Measurements from ENCODE around the gene DPP6. TPM values are rescaled to one million over a fixed set of nuclear protein-coding genes. Genes with fewer than 3 reads are reported as not detected.

DPP6 gene
- polyA plus RNA-seq, 1 of the 3 experiments (the other 2 are of a cell fraction), result not detected

DNA sequence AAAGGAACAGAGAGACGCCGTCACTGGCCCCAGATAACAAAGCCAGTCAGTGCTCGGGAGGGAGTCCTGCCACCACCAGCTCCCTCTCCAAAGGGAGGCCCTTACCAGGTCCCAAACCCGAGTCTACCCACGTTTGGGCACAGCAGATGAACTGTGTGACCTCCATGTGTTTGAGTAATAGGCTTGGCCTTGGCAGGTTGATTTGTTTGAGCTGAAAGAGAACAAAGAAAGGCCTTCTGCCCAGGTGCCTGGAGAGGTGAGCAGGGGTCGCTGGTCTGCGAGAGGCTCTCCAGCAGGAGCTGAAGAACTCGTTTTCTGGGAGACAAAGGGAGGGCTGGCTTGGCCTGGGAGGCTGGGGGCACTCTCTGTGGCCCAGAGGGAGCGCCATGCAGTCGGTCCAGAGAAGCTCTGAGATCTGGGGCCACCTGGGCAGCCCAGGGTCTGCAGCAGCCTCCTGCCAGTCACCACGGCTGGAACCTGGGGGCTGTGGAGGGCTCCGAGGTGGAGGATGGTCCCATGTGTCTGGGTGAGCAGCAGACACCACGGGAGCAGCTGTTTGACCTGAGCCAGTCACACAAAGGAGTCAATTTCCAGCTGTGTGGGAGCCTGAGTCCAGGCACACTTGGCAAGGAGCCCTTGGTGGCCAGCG is 851.0 kb downstream of the DPP6 start:
- H3K9me2 ChIP-seq, result no peaks in the 10 kb centered on the region
- POLR2A ChIA-PET, result no interaction called here
- no peaks in the 10 kb centered on the region for H3K79me2 ChIP-seq (ENCODE audit: insufficient read depth)
- H3F3A ChIP-seq (replicated peaks; ENCODE audit: insufficient read depth), result no peaks in the 10 kb centered on the region
- no peak overlapping the region for H3K27ac ChIP-seq (ENCODE audit: low read depth in 2 of 2, low read length in 1 of 2)
- WGBS (ENCODE audit: low lambda C conversion rate), result 24% methylated on average over 10 of the region's 14 CpGs
- no peaks in the 10 kb centered on the region for H3K27me3 ChIP-seq (ENCODE audit: insufficient read depth)
- peak; percentile 16 for DNase-seq
- CTCF ChIA-PET, result interaction anchor here (0.5 to 13.0 kb wide), 5 partner anchors 10 to 544 kb away, joined by 3 to 126 read pairs (median 10); no protein-coding TSS in a partner anchor
- H3K4me3 ChIP-seq (ENCODE audit: low read depth in 2 of 2, low read length in 1 of 2), result no peak overlapping the region
- H3K4me2 ChIP-seq, result no peak overlapping the region
- H3K9me3 ChIP-seq, result no peaks in the 10 kb centered on the region
- H2AFZ ChIP-seq (ENCODE audit: low read depth), result no peak overlapping the region
- H3K4me1 ChIP-seq (ENCODE audit: control insufficient read depth in 1 of 2, insufficient read depth in 2 of 2, low read depth in 1 of 2, low read length in 1 of 2), result no peaks in the 10 kb centered on the region
- no peaks in the 10 kb centered on the region for H3K36me3 ChIP-seq (replicated peaks in 1 of 2; ENCODE audit: control insufficient read depth in 1 of 2, insufficient read depth in 2 of 2, low read length in 1 of 2)
- no peaks in the 10 kb centered on the region for H4K20me1 ChIP-seq (ENCODE audit: insufficient read depth)
- H3K9ac ChIP-seq, result no peak overlapping the region
- TF ChIP-seq YY1 (IDR thresholded peaks at IDR 0.05; ENCODE audit: low read depth), result no peak

DNA sequence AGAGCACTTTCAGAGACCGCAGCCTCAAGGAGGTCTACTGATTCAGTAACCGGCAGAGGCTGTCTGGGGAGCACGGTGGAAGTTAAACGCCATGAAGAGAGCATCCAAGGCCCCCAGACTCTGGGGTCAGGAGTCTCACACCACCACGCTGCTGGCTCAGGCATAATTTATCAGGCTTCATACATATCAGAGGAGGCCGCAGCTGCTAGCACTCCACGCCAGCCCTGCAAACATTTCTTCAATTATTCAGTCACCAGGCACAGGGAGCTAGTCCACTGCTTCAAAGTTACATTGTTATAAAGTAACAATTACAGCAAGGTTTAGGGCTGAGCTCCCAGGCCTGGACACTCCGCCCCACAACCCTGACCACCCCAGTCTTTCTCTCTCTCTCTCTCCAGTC is 852.9 kb downstream of the DPP6 start:
- H3K27ac ChIP-seq (ENCODE audit: low read depth in 2 of 2, low read length in 1 of 2), result no peak overlapping the region
- H3K27me3 ChIP-seq (ENCODE audit: insufficient read depth), result no peaks in the 10 kb centered on the region
- TF ChIP-seq NFIC (IDR thresholded peaks at IDR 0.05; ENCODE audit: borderline replicate concordance), result no peak
- no peak for TF ChIP-seq ELF1 (IDR thresholded peaks at IDR 0.05)
- POLR2A ChIA-PET, result no interaction called here
- H3K4me2 ChIP-seq, result no peak overlapping the region
- H3K9me3 ChIP-seq, result no peaks in the 10 kb centered on the region
- H3K9me2 ChIP-seq, result no peaks in the 10 kb centered on the region
- 60% methylated on average over 5 of the region's 8 CpGs for WGBS (ENCODE audit: low lambda C conversion rate)
- no peaks in the 10 kb centered on the region for H3K36me3 ChIP-seq (replicated peaks in 1 of 2; ENCODE audit: control insufficient read depth in 1 of 2, insufficient read depth in 2 of 2, low read length in 1 of 2)
- CTCF ChIA-PET, result interaction anchor here (2.3 to 3.5 kb wide), 4 partner anchors 10 to 440 kb away, joined by 8 to 17 read pairs (median 12); no protein-coding TSS in a partner anchor
- H3K9ac ChIP-seq, result no peak overlapping the region
- H3K4me1 ChIP-seq (ENCODE audit: control insufficient read depth in 1 of 2, insufficient read depth in 2 of 2, low read depth in 1 of 2, low read length in 1 of 2), result no peaks in the 10 kb centered on the region
- H4K20me1 ChIP-seq (ENCODE audit: insufficient read depth), result no peaks in the 10 kb centered on the region
- H3K79me2 ChIP-seq (ENCODE audit: insufficient read depth), result no peaks in the 10 kb centered on the region
- H3K4me3 ChIP-seq (ENCODE audit: low read depth in 2 of 2, low read length in 1 of 2), result no peak overlapping the region
- no peak for DNase-seq
- H2AFZ ChIP-seq (ENCODE audit: low read depth), result no peak overlapping the region
- H3F3A ChIP-seq (replicated peaks; ENCODE audit: insufficient read depth), result no peaks in the 10 kb centered on the region

DNA sequence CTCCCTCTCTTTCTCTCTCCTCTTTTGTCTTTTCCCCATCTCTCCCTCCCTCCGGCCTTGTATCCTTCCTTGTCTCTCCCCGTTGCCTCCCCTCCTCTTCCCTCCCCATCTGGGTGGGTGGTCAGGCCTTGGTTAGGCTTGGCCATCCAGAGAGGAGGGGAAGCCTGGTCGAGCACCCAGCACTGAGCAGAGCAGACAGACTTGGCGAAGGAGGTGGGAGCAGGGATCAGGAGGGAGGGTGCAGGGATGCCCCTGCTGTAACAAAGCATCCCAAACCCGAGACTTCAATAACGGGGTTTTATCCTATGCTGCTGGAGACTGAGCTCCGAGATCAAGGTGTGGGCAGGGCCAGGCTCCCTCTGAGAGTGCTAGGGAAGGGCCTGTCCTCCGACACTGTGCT is 853.4 kb downstream of the DPP6 start:
- H3F3A ChIP-seq (replicated peaks; ENCODE audit: insufficient read depth), result no peaks in the 10 kb centered on the region
- H3K27ac ChIP-seq (ENCODE audit: low read depth in 2 of 2, low read length in 1 of 2), result no peak overlapping the region
- H4K20me1 ChIP-seq (ENCODE audit: insufficient read depth), result no peaks in the 10 kb centered on the region
- H3K79me2 ChIP-seq (ENCODE audit: insufficient read depth), result no peaks in the 10 kb centered on the region
- no peaks in the 10 kb centered on the region for H3K36me3 ChIP-seq (replicated peaks in 1 of 2; ENCODE audit: control insufficient read depth in 1 of 2, insufficient read depth in 2 of 2, low read length in 1 of 2)
- H3K9ac ChIP-seq, result no peak overlapping the region
- TF ChIP-seq SMC3 (IDR thresholded peaks at IDR 0.05; ENCODE audit: low read depth, low read length) (no peak), JUND (IDR thresholded peaks at IDR 0.05) (no peak)
- H3K4me3 ChIP-seq (ENCODE audit: low read depth in 2 of 2, low read length in 1 of 2), result no peak overlapping the region
- H3K4me1 ChIP-seq (ENCODE audit: control insufficient read depth in 1 of 2, insufficient read depth in 2 of 2, low read depth in 1 of 2, low read length in 1 of 2), result no peaks in the 10 kb centered on the region
- H2AFZ ChIP-seq (ENCODE audit: low read depth), result no peak overlapping the region
- no peak overlapping the region for H3K4me2 ChIP-seq
- ChIA-PET POLR2A (no interaction called here), CTCF (interaction anchor here (2.3 to 3.5 kb wide), 3 partner anchors 9 to 439 kb away, joined by 8 to 17 read pairs (median 15); no protein-coding TSS in a partner anchor)
- H3K27me3 ChIP-seq (ENCODE audit: insufficient read depth), result no peaks in the 10 kb centered on the region
- no peak for DNase-seq
- H3K9me2 ChIP-seq, result no peaks in the 10 kb centered on the region
- H3K9me3 ChIP-seq, result no peaks in the 10 kb centered on the region
- WGBS (ENCODE audit: low lambda C conversion rate), result 31% methylated on average over 8 of the region's 8 CpGs

DNA sequence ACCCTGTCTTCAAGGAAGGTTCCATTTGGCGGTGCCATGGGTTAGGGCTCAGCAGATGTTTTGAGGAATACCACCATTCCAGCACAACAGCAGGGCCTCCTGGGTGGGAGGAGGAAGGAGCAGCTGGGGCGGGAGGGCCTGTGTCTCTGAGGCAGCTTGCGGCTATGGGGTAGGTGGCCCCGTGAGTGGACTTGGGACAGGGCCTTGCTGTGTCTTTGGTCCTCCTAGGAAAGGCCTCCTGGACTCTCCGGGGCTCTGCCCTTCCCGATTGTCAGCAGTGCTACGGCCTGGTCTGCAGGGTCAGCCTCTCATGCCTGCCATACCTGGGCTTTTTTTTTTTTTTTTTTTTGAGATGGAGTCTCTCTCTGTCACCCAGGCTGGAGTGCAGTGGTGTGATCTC is 854.0 kb downstream of the DPP6 start:
- Histone ChIP-seq H3K4me3 (ENCODE audit: low read depth in 2 of 2, low read length in 1 of 2) (no peak overlapping the region), H3K79me2 (ENCODE audit: insufficient read depth) (no peaks in the 10 kb centered on the region), H3K4me1 (ENCODE audit: control insufficient read depth in 1 of 2, insufficient read depth in 2 of 2, low read depth in 1 of 2, low read length in 1 of 2) (no peaks in the 10 kb centered on the region), H3K9ac (no peak overlapping the region), H3K9me2 (no peaks in the 10 kb centered on the region), H3K27me3 (ENCODE audit: insufficient read depth) (no peaks in the 10 kb centered on the region), H3F3A (replicated peaks; ENCODE audit: insufficient read depth) (no peaks in the 10 kb centered on the region), H3K27ac (ENCODE audit: low read depth in 2 of 2, low read length in 1 of 2) (no peak overlapping the region), H3K36me3 (replicated peaks in 1 of 2; ENCODE audit: control insufficient read depth in 1 of 2, insufficient read depth in 2 of 2, low read length in 1 of 2) (no peaks in the 10 kb centered on the region), H4K20me1 (ENCODE audit: insufficient read depth) (no peaks in the 10 kb centered on the region), H3K4me2 (no peak overlapping the region), H3K9me3 (no peaks in the 10 kb centered on the region), H2AFZ (ENCODE audit: low read depth) (no peak overlapping the region)
- POLR2A ChIA-PET, result no interaction called here
- peak; percentile 20 for DNase-seq
- CTCF ChIA-PET, result interaction anchor here (2.3 to 3.5 kb wide), 3 partner anchors 9 to 439 kb away, joined by 8 to 15 read pairs (median 15); no protein-coding TSS in a partner anchor
- 68% methylated on average over 7 of the region's 7 CpGs for WGBS (ENCODE audit: low lambda C conversion rate)
- TF ChIP-seq TEAD4 (IDR thresholded peaks at IDR 0.05; ENCODE audit: borderline replicate concordance, insufficient read depth) (no peak), TCF12 (IDR thresholded peaks at IDR 0.05) (no peak), MXI1 (IDR thresholded peaks at IDR 0.05; ENCODE audit: low read depth, low read length) (no peak), FOSL2 (IDR thresholded peaks at IDR 0.05; ENCODE audit: borderline replicate concordance, low read depth) (no peak), SMC3 (IDR thresholded peaks at IDR 0.05; ENCODE audit: low read depth, low read length) (no peak), NRF1 (IDR thresholded peaks at IDR 0.05; ENCODE audit: low read depth, low read length) (no peak), RFX5 (IDR thresholded peaks at IDR 0.05; ENCODE audit: low read length) (no peak), RXRA (IDR thresholded peaks at IDR 0.05; ENCODE audit: borderline replicate concordance, low read depth) (no peak), JUND (IDR thresholded peaks at IDR 0.05) (no peak), POLR2AphosphoS5 (IDR thresholded peaks at IDR 0.05; ENCODE audit: low read depth, low read length) (no peak), GABPA (IDR thresholded peaks at IDR 0.05; ENCODE audit: low read depth) (no peak), FOXM1 (IDR thresholded peaks at IDR 0.05; ENCODE audit: low read depth) (no peak)
- TF ChIP-seq, protein P1, sequence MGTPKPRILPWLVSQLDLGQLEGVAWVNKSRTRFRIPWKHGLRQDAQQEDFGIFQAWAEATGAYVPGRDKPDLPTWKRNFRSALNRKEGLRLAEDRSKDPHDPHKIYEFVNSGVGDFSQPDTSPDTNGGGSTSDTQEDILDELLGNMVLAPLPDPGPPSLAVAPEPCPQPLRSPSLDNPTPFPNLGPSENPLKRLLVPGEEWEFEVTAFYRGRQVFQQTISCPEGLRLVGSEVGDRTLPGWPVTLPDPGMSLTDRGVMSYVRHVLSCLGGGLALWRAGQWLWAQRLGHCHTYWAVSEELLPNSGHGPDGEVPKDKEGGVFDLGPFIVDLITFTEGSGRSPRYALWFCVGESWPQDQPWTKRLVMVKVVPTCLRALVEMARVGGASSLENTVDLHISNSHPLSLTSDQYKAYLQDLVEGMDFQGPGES (IDR thresholded peaks at IDR 0.05; ENCODE audit: low read depth, low read length), result no peak
- TF ChIP-seq, protein P2, sequence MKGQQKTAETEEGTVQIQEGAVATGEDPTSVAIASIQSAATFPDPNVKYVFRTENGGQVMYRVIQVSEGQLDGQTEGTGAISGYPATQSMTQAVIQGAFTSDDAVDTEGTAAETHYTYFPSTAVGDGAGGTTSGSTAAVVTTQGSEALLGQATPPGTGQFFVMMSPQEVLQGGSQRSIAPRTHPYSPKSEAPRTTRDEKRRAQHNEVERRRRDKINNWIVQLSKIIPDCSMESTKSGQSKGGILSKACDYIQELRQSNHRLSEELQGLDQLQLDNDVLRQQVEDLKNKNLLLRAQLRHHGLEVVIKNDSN (IDR thresholded peaks at IDR 0.05; ENCODE audit: borderline replicate concordance, low read depth), result no peak
